Karpas-422 (cell line): Measurements from ENCODE around the gene STEAP2. TPM values are rescaled to one million over a fixed set of nuclear protein-coding genes. Genes with fewer than 3 reads are reported as not detected.

Experiments used
- DNase-seq: peaks from one replicate; pipeline ENCODE4 v3.0.0-alpha.2; 2015
- H2AFZ ChIP-seq: fragments of 200-600 bp; sonication (generic); 2 replicates; pipeline ENCODE4 v1.6.1; 2014; ENCODE audit warnings: antibody characterized with exemption, low read length, mixed read lengths
- H3K27ac ChIP-seq: fragments of 200-600 bp; sonication (generic); 2 replicates; pipeline ENCODE4 v1.5.1; 2014; ENCODE audit warnings: mild to moderate bottlenecking, low read length, moderate library complexity
- H3K27me3 ChIP-seq: fragments of 200-600 bp; sonication (generic); 2 replicates; pipeline ENCODE4 v1.6.1; 2014; ENCODE audit warnings: low read length, mixed read lengths
- H3K36me3 ChIP-seq: fragments of 200-600 bp; sonication (generic); 2 replicates; pipeline ENCODE4 v1.6.1; 2014; ENCODE audit warnings: low read length, mixed read lengths; ENCODE audit not compliant: insufficient read depth
- H3K4me1 ChIP-seq: fragments of 200-600 bp; sonication (generic); 2 replicates; pipeline ENCODE4 v1.6.1; 2014; ENCODE audit warnings: mild to moderate bottlenecking, low read length, mixed read lengths
- H3K4me2 ChIP-seq: fragments of 200-600 bp; sonication (generic); 2 replicates; pipeline ENCODE4 v1.6.1; 2014; ENCODE audit warnings: low read length, low read depth, mild to moderate bottlenecking; ENCODE audit not compliant: poor library complexity, severe bottlenecking
- H3K4me3 ChIP-seq: fragments of 200-600 bp; sonication (generic); 2 replicates; pipeline ENCODE4 v1.5.1; 2014; ENCODE audit warnings: mild to moderate bottlenecking, antibody characterized with exemption, low read length, mixed read lengths
- H3K79me2 ChIP-seq: fragments of 200-600 bp; sonication (generic); 2 replicates; pipeline ENCODE4 v1.6.1; 2014; ENCODE audit warnings: mild to moderate bottlenecking, low read length, mixed read lengths
- H3K9ac ChIP-seq: fragments of 200-600 bp; sonication (generic); 2 replicates; pipeline ENCODE4 v1.6.0; 2014; ENCODE audit warnings: low read length
- H3K9me2 ChIP-seq: fragments of 200-600 bp; sonication (generic), shearing (Covaris generic); replicated peaks from 2 replicates; pipeline ENCODE4 v1.6.0; 2014; ENCODE audit warnings: mild to moderate bottlenecking, low read length, moderate library complexity; ENCODE audit not compliant: insufficient read depth
- H3K9me3 ChIP-seq: fragments of 300-700, 200-600 bp; sonication (generic); 2 replicates; pipeline ENCODE4 v1.6.1; 2014; ENCODE audit warnings: low read length, mixed read lengths
- H4K20me1 ChIP-seq: fragments of 200-600 bp; sonication (generic); 2 replicates; pipeline ENCODE4 v1.6.1; 2014; ENCODE audit warnings: mild to moderate bottlenecking, antibody characterized with exemption, low read length, low read depth; ENCODE audit not compliant: insufficient read depth
- total RNA-seq: library from RNA; depleted of rRNA; stranded (reverse); fragments of >200 nt; shearing (Covaris generic); gene quantifications from 2 replicates; pipeline ENCODE4 v1.2.3, GENCODE V29; 2014; ENCODE audit warnings: low replicate concordance

Gene STEAP2
- total RNA-seq, 1 experiment from 2014 or later: not detected

DNA sequence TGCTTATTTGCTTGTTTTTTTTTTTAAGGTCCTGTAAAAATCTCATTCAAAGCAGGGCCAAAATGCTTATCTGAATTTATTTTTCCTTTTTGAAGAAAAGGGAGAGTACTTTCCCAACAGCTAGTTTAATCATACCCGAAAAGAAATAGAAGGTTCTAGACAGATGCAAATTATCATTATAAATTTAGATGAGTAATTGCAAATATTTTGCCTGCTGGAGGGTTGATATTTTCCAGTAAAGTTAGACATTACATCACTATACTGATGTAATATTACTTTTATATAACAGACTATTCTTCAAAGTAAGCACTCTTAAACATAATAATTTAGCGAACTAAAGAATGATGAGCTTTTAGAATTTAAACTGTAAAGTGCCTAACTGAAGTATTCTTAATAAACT is 19.3 kb downstream of the STEAP2 start:
- H3K9me2 ChIP-seq: no peaks in the 10 kb centered on the region
- no peaks in the 10 kb centered on the region for H4K20me1 ChIP-seq
- no peaks in the 10 kb centered on the region for H3K9me3 ChIP-seq
- no peaks in the 10 kb centered on the region for H3K4me1 ChIP-seq
- no peaks in the 10 kb centered on the region for H3K36me3 ChIP-seq
- H3K4me3 ChIP-seq: no peak overlapping the region
- no peaks in the 10 kb centered on the region for H3K79me2 ChIP-seq
- no peaks in the 10 kb centered on the region for H3K27me3 ChIP-seq
- H3K27ac ChIP-seq: no peak overlapping the region
- no peak overlapping the region for H3K9ac ChIP-seq
- no peak for DNase-seq
- H3K4me2 ChIP-seq: no peak overlapping the region
- no peak overlapping the region for H2AFZ ChIP-seq

DNA sequence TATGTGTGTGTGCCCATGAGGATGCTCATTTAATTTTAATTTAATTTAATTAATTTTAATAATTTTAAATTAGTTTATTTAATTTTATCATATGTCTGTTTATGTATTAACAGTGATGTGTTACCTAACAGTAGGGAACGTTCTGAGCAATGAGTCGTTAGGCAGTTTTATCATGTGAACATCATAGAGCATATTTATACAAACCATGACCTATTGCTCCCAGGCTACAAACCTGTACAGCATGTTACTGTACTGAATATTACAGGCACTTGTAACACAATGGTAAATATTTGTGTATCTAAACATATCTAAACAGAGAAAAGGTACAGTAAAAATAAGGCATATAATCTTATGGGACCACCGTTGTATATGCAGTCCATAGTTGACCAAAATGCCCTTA is 19.8 kb downstream of the STEAP2 start:
- Histone ChIP-seq H3K4me2 (no peak overlapping the region), H3K9ac (no peak overlapping the region), H3K4me3 (no peak overlapping the region), H3K27ac (no peak overlapping the region), H3K9me2 (no peaks in the 10 kb centered on the region), H3K4me1 (no peaks in the 10 kb centered on the region), H4K20me1 (no peaks in the 10 kb centered on the region), H3K79me2 (no peaks in the 10 kb centered on the region), H3K9me3 (no peaks in the 10 kb centered on the region), H2AFZ (no peak overlapping the region), H3K36me3 (no peaks in the 10 kb centered on the region), H3K27me3 (no peaks in the 10 kb centered on the region)
- DNase-seq: no peak

DNA sequence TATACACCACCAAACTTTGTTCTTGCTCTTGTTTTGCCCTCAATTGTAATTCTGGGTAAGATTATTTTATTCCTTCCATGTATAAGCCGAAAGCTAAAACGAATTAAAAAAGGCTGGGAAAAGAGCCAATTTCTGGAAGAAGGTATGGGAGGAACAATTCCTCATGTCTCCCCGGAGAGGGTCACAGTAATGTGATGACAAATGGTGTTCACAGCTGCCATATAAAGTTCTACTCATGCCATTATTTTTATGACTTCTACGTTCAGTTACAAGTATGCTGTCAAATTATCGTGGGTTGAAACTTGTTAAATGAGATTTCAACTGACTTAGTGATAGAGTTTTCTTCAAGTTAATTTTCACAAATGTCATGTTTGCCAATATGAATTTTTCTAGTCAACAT is 20.9 kb downstream of the STEAP2 start:
- no peaks in the 10 kb centered on the region for H3K9me2 ChIP-seq
- no peaks in the 10 kb centered on the region for H3K4me1 ChIP-seq
- H3K27ac ChIP-seq: no peak overlapping the region
- H3K27me3 ChIP-seq: no peaks in the 10 kb centered on the region
- no peak overlapping the region for H3K4me3 ChIP-seq
- H3K9ac ChIP-seq: no peak overlapping the region
- no peaks in the 10 kb centered on the region for H3K9me3 ChIP-seq
- H3K79me2 ChIP-seq: no peaks in the 10 kb centered on the region
- no peaks in the 10 kb centered on the region for H4K20me1 ChIP-seq
- DNase-seq: no peak
- H2AFZ ChIP-seq: no peak overlapping the region
- H3K36me3 ChIP-seq: no peaks in the 10 kb centered on the region
- H3K4me2 ChIP-seq: no peak overlapping the region

- Histone ChIP-seq H3K4me1 (no peaks in the 10 kb centered on the region), H3K9me3 (no peaks in the 10 kb centered on the region), H3K9me2 (no peaks in the 10 kb centered on the region), H3K4me3 (no peak overlapping the region), H3K27ac (no peak overlapping the region), H3K27me3 (no peaks in the 10 kb centered on the region), H2AFZ (no peak overlapping the region), H3K9ac (no peak overlapping the region), H3K79me2 (no peaks in the 10 kb centered on the region), H3K36me3 (no peaks in the 10 kb centered on the region), H4K20me1 (no peaks in the 10 kb centered on the region), H3K4me2 (no peak overlapping the region)
- DNase-seq: no peak
Observed at GRCh38 chr7:90233569-90233968, 22.0 kb downstream of the STEAP2 start.

- H3K4me2 ChIP-seq: no peak overlapping the region
- no peaks in the 10 kb centered on the region for H4K20me1 ChIP-seq
- peaks cover 4% of the 10 kb centered on the region; the same call in 1 of the 2 replicates for H3K4me1 ChIP-seq
- H3K9me3 ChIP-seq: no peaks in the 10 kb centered on the region
- no peaks in the 10 kb centered on the region for H3K9me2 ChIP-seq
- H3K27me3 ChIP-seq: no peaks in the 10 kb centered on the region
- no peak overlapping the region for H3K9ac ChIP-seq
- DNase-seq: no peak
- no peak overlapping the region for H2AFZ ChIP-seq
- H3K79me2 ChIP-seq: no peaks in the 10 kb centered on the region
- H3K36me3 ChIP-seq: no peaks in the 10 kb centered on the region
- no peak overlapping the region for H3K4me3 ChIP-seq
- no peak overlapping the region for H3K27ac ChIP-seq
Observed at GRCh38 chr7:90236721-90237289, 25.3 kb downstream of the STEAP2 start.

DNA sequence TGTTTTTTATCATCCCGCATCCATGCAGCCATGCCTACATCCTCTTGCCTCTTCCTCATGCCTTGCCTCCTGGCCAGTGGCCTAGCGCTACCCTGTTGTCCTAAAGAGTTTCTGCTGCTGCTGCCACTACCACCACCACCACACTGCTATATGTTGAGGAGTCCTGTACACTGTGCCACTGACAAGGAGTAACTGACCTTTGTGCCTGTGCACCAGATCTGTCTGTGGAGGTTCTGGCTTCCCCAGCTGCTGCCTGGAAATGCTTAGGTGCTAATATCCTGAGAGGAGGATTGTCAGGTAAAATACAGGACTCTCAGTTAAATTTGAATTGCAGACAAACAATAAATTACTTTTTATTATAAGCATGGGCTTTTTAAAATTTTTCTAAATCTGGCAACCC is 26.5 kb downstream of the STEAP2 start:
- Histone ChIP-seq H3K27ac (no peak overlapping the region), H3K9ac (no peak overlapping the region), H3K9me2 (no peaks in the 10 kb centered on the region), H2AFZ (no peak overlapping the region), H3K4me1 (peaks cover 4% of the 10 kb centered on the region; the same call in 1 of the 2 replicates), H3K9me3 (no peaks in the 10 kb centered on the region), H3K36me3 (no peaks in the 10 kb centered on the region), H3K4me2 (no peak overlapping the region), H4K20me1 (no peaks in the 10 kb centered on the region), H3K27me3 (no peaks in the 10 kb centered on the region), H3K79me2 (no peaks in the 10 kb centered on the region), H3K4me3 (no peak overlapping the region)
- DNase-seq: no peak

DNA sequence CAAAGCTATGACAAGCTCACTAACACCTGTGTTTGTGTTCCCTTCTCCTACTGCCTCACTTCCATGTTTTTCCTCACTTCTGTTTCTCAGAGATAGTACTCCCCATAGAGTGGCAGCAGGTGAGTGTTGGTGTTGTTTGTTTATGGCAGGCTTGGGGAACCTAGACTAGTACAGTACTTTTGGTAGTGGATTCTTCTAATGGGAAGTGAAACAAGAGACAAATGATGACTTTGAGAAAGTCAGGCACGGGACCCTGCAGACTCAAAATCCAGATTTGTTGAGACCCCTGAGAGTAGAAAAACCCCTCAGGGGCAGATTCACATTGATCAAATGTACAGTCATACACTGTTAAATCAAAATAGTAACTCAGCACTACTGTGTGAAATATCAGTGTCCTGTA is 27.0 kb downstream of the STEAP2 start:
- no peak for DNase-seq
- Histone ChIP-seq H3K4me3 (no peak overlapping the region), H3K9me2 (no peaks in the 10 kb centered on the region), H3K36me3 (no peaks in the 10 kb centered on the region), H3K4me2 (no peak overlapping the region), H3K27me3 (no peaks in the 10 kb centered on the region), H4K20me1 (no peaks in the 10 kb centered on the region), H2AFZ (no peak overlapping the region), H3K9ac (no peak overlapping the region), H3K27ac (no peak overlapping the region), H3K79me2 (no peaks in the 10 kb centered on the region), H3K4me1 (peaks cover 4% of the 10 kb centered on the region; the same call in 1 of the 2 replicates), H3K9me3 (no peaks in the 10 kb centered on the region)

- H3K9ac ChIP-seq: no peak overlapping the region
- no peak overlapping the region for H3K4me3 ChIP-seq
- no peaks in the 10 kb centered on the region for H4K20me1 ChIP-seq
- H2AFZ ChIP-seq: no peak overlapping the region
- H3K27me3 ChIP-seq: no peaks in the 10 kb centered on the region
- peaks cover 4% of the 10 kb centered on the region; the same call in 1 of the 2 replicates for H3K4me1 ChIP-seq
- no peak overlapping the region for H3K27ac ChIP-seq
- H3K79me2 ChIP-seq: no peaks in the 10 kb centered on the region
- no peak for DNase-seq
- no peaks in the 10 kb centered on the region for H3K9me2 ChIP-seq
- H3K36me3 ChIP-seq: no peaks in the 10 kb centered on the region
- H3K9me3 ChIP-seq: no peaks in the 10 kb centered on the region
- no peak overlapping the region for H3K4me2 ChIP-seq
Observed at GRCh38 chr7:90239050-90239449, 27.5 kb downstream of the STEAP2 start.
